Measurements from ENCODE around the gene MYO1A.
A peak's percentile ranks its signal among the peaks of the same experiment; 100 is the strongest.

The MYO1A gene

GRCh38 chr12:57096748-57097553 lies 47.0 kb upstream of the MYO1A start:
- Histone ChIP-seq H3K18ac (ENCODE audit: low read length) (peak overlapping the region; percentile 40), H3K23ac (ENCODE audit: low read depth, low read length, poor library complexity) (peak overlapping the region; percentile 8)
- DNase-seq (ENCODE audit: low spot score), result no peak

DNA sequence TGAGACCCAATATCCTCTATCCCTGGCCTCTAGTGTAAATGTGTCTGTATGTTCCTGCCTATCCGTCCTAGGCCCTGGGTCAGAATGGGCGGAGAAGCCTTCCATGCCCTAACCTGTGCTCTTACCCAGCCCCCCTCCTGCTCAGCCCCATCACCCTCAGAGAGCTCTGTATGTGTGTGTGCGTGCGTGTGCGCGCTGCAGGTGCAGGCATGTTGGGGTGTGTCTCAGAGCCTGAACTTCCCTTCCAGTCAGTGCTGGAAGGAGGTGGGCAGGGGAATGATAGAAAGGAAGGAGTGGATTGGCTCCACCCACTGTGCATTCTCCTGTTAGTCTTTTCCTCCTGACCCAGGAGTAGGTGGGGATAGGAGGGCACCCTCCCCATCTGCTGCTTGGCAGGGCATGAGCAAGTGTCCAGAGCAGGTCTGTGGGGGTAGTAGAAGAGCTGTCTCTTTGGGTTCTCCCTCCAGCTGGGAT lies 46.2 kb upstream of the MYO1A start:
- peak overlapping the region; percentile 33 for H3K9ac ChIP-seq (ENCODE audit: low read depth, low read length, poor library complexity)
- DNase-seq (ENCODE audit: low spot score), result no peak
- H2AK5ac ChIP-seq (ENCODE audit: low read depth, low read length), result no peak overlapping the region
- H3K4me1 ChIP-seq (ENCODE audit: control insufficient read depth in 2 of 2, insufficient read depth in 1 of 2, low read depth in 1 of 2, low read length in 2 of 2), result peaks cover 29 to 31% of the 10 kb centered on the region in 2 donors
- no peak overlapping the region for H2BK12ac ChIP-seq (ENCODE audit: low read length)
- no peak overlapping the region for H2AFZ ChIP-seq (ENCODE audit: low read length)
- H2BK5ac ChIP-seq (ENCODE audit: low read length), result no peak overlapping the region
- H3K14ac ChIP-seq (ENCODE audit: low read length), result no peak overlapping the region
- H3K36me3 ChIP-seq (replicated peaks in 1 of 2; ENCODE audit: control insufficient read depth in 2 of 2, insufficient read depth in 2 of 2, low read length in 2 of 2), result peaks cover 34 to 87% of the 10 kb centered on the region in 2 donors
- no peak overlapping the region for H3K4me2 ChIP-seq (ENCODE audit: insufficient read depth, low read length, poor library complexity, severe bottlenecking)
- no peak overlapping the region for H4K8ac ChIP-seq (ENCODE audit: low read depth, low read length)
- H3K23ac ChIP-seq (ENCODE audit: low read depth, low read length, poor library complexity), result peak overlapping the region; percentile 18
- H3K4ac ChIP-seq (ENCODE audit: low read length), result no peak overlapping the region
- WGBS, 2 donors (ENCODE audit: extremely low coverage in 2 of 2, insufficient read length in 2 of 2, insufficient replicate concordance in 1 of 2), result no CpG with 5 or more reads among the region's 6 CpGs
- H2BK120ac ChIP-seq (ENCODE audit: low read depth, low read length), result no peak overlapping the region
- H3K9me3 ChIP-seq (replicated peaks in 1 of 2; ENCODE audit: control insufficient read depth in 2 of 2, insufficient read depth in 1 of 2, low read depth in 1 of 2, low read length in 2 of 2), result no peaks in the 10 kb centered on the region
- H4K91ac ChIP-seq (ENCODE audit: low read depth, low read length, poor library complexity), result no peak overlapping the region
- peaks cover 11% of the 10 kb centered on the region for H3K79me1 ChIP-seq (ENCODE audit: low read depth, low read length)
- H3K4me3 ChIP-seq (ENCODE audit: low read length in 2 of 2), result no peak overlapping the region
- H3K27ac ChIP-seq (replicated peaks; ENCODE audit: low read length), result no peak overlapping the region
- no peaks in the 10 kb centered on the region for H3K27me3 ChIP-seq (ENCODE audit: control insufficient read depth in 3 of 3, insufficient read depth in 3 of 3, low read depth in 1 of 3, low read length in 3 of 3)
- H3K18ac ChIP-seq (ENCODE audit: low read length), result no peak overlapping the region
- no peak overlapping the region for H2BK15ac ChIP-seq (ENCODE audit: low read length)

More at GRCh38 chr12:57096748-57097553, 47.0 kb upstream of the MYO1A start:
- Histone ChIP-seq H2BK5ac (ENCODE audit: low read length) (peak overlapping the region; percentile 19), H3K4me3 (ENCODE audit: low read length in 2 of 2) (no peak overlapping the region), H3K27me3 (ENCODE audit: control insufficient read depth in 3 of 3, insufficient read depth in 3 of 3, low read depth in 1 of 3, low read length in 3 of 3) (no peaks in the 10 kb centered on the region), H3K36me3 (replicated peaks in 1 of 2; ENCODE audit: control insufficient read depth in 2 of 2, insufficient read depth in 2 of 2, low read length in 2 of 2) (peaks cover 29 to 83% of the 10 kb centered on the region in 2 donors), H2BK15ac (ENCODE audit: low read length) (no peak overlapping the region), H2BK120ac (ENCODE audit: low read depth, low read length) (peak overlapping the region; percentile 38), H3K27ac (replicated peaks; ENCODE audit: low read length) (no peak overlapping the region), H3K79me1 (ENCODE audit: low read depth, low read length) (peaks cover 10% of the 10 kb centered on the region), H3K4ac (ENCODE audit: low read length) (no peak overlapping the region), H3K9ac (ENCODE audit: low read depth, low read length, poor library complexity) (peak overlapping the region; percentile 57), H3K14ac (ENCODE audit: low read length) (no peak overlapping the region), H3K4me1 (ENCODE audit: control insufficient read depth in 2 of 2, insufficient read depth in 1 of 2, low read depth in 1 of 2, low read length in 2 of 2) (peaks cover 27 to 28% of the 10 kb centered on the region in 2 donors), H3K4me2 (ENCODE audit: insufficient read depth, low read length, poor library complexity, severe bottlenecking) (no peak overlapping the region), H4K8ac (ENCODE audit: low read depth, low read length) (no peak overlapping the region), H3K9me3 (replicated peaks in 1 of 2; ENCODE audit: control insufficient read depth in 2 of 2, insufficient read depth in 1 of 2, low read depth in 1 of 2, low read length in 2 of 2) (no peaks in the 10 kb centered on the region), H2AK5ac (ENCODE audit: low read depth, low read length) (no peak overlapping the region), H4K91ac (ENCODE audit: low read depth, low read length, poor library complexity) (no peak overlapping the region), H2BK12ac (ENCODE audit: low read length) (no peak overlapping the region), H2AFZ (ENCODE audit: low read length) (no peak overlapping the region)
- no CpG with 5 or more reads among the region's 8 CpGs for WGBS, 2 donors (ENCODE audit: extremely low coverage in 2 of 2, insufficient read length in 2 of 2, insufficient replicate concordance in 1 of 2)

DNA sequence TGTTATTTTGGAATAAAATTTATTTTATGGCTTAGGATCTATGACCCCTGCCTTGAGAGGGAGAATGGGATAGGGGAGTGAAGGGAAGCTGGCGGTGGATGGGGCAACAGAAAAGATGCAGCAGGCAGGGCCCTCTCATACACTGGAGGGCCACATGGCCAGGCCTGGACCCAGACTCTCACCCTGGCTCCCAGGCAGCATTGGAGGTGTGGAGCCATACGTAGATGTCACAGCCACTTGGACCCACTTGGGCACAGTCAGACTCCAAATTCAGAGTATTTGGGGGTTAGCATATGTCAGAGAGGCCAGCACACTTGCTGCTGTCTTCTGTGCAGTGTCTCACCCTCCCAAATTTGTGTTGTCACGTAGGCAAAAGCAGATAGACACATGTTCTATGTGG lies 45.5 kb upstream of the MYO1A start:
- no CpG with 5 or more reads among the region's 3 CpGs for WGBS, 2 donors (ENCODE audit: extremely low coverage in 2 of 2, insufficient read length in 2 of 2, insufficient replicate concordance in 1 of 2)
- Histone ChIP-seq H2BK15ac (ENCODE audit: low read length) (no peak overlapping the region), H4K8ac (ENCODE audit: low read depth, low read length) (no peak overlapping the region), H3K27ac (replicated peaks; ENCODE audit: low read length) (no peak overlapping the region), H3K18ac (ENCODE audit: low read length) (no peak overlapping the region), H3K4me3 (ENCODE audit: low read length in 2 of 2) (no peak overlapping the region), H3K9ac (ENCODE audit: low read depth, low read length, poor library complexity) (no peak overlapping the region), H2AFZ (ENCODE audit: low read length) (no peak overlapping the region), H3K79me1 (ENCODE audit: low read depth, low read length) (peaks cover 16% of the 10 kb centered on the region), H3K9me3 (replicated peaks in 1 of 2; ENCODE audit: control insufficient read depth in 2 of 2, insufficient read depth in 1 of 2, low read depth in 1 of 2, low read length in 2 of 2) (no peaks in the 10 kb centered on the region), H3K27me3 (ENCODE audit: control insufficient read depth in 3 of 3, insufficient read depth in 3 of 3, low read depth in 1 of 3, low read length in 3 of 3) (no peaks in the 10 kb centered on the region), H3K23ac (ENCODE audit: low read depth, low read length, poor library complexity) (no peak overlapping the region), H4K91ac (ENCODE audit: low read depth, low read length, poor library complexity) (no peak overlapping the region), H3K4me1 (ENCODE audit: control insufficient read depth in 2 of 2, insufficient read depth in 1 of 2, low read depth in 1 of 2, low read length in 2 of 2) (peaks cover 36 to 37% of the 10 kb centered on the region in 2 donors), H3K4ac (ENCODE audit: low read length) (no peak overlapping the region), H3K36me3 (replicated peaks in 1 of 2; ENCODE audit: control insufficient read depth in 2 of 2, insufficient read depth in 2 of 2, low read length in 2 of 2) (peaks cover 39 to 94% of the 10 kb centered on the region in 2 donors), H2BK120ac (ENCODE audit: low read depth, low read length) (no peak overlapping the region), H2AK5ac (ENCODE audit: low read depth, low read length) (no peak overlapping the region), H3K4me2 (ENCODE audit: insufficient read depth, low read length, poor library complexity, severe bottlenecking) (no peak overlapping the region), H2BK12ac (ENCODE audit: low read length) (no peak overlapping the region), H2BK5ac (ENCODE audit: low read length) (no peak overlapping the region), H3K14ac (ENCODE audit: low read length) (no peak overlapping the region)
- no peak for DNase-seq (ENCODE audit: low spot score)

Data from neuronal stem cell (in vitro differentiated cells).